ENCODE results near the gene ZC3H18.

ZC3H18 gene

GRCh38 chr16:88585269-88585668 lies 15.1 kb downstream of the ZC3H18 start:
- DNase-seq, result no peak

- no peak for DNase-seq
Observed at GRCh38 chr16:88585927-88586581, 15.9 kb downstream of the ZC3H18 start.

GRCh38 chr16:88588148-88588547 lies 17.9 kb downstream of the ZC3H18 start:
- no peak for DNase-seq

- DNase-seq, result no peak
Observed at GRCh38 chr16:88588754-88589153, 18.6 kb downstream of the ZC3H18 start.

GRCh38 chr16:88589441-88589840 lies 19.2 kb downstream of the ZC3H18 start:
- DNase-seq, result no peak

- DNase-seq, result peak; percentile 53
Observed at GRCh38 chr16:88591577-88592021, 21.4 kb downstream of the ZC3H18 start.

GRCh38 chr16:88593061-88593460 lies 22.9 kb downstream of the ZC3H18 start:
- DNase-seq, result no peak

GRCh38 chr16:88593489-88593888 lies 23.3 kb downstream of the ZC3H18 start:
- no peak for DNase-seq

- no peak for DNase-seq
Observed at GRCh38 chr16:88593910-88594309, 23.7 kb downstream of the ZC3H18 start.

- DNase-seq, result no peak
Observed at GRCh38 chr16:88595101-88595500, 24.9 kb downstream of the ZC3H18 start.

GRCh38 chr16:88595921-88596320 lies 25.7 kb downstream of the ZC3H18 start:
- no peak for DNase-seq

GRCh38 chr16:88596483-88596882 lies 26.3 kb downstream of the ZC3H18 start:
- no peak for DNase-seq

GRCh38 chr16:88597856-88598491 lies 27.8 kb downstream of the ZC3H18 start:
- DNase-seq, result no peak

GRCh38 chr16:88599092-88599733 lies 29.0 kb downstream of the ZC3H18 start:
- no peak for DNase-seq

GRCh38 chr16:88599825-88600538 lies 29.8 kb downstream of the ZC3H18 start:
- DNase-seq, result no peak

GRCh38 chr16:88600539-88600896 lies 30.3 kb downstream of the ZC3H18 start:
- DNase-seq, result no peak

GRCh38 chr16:88601313-88602036 lies 31.3 kb downstream of the ZC3H18 start:
- DNase-seq, result no peak

- no peak for DNase-seq
Observed at GRCh38 chr16:88602091-88602490, 31.9 kb downstream of the ZC3H18 start.

GRCh38 chr16:88605186-88606147 lies 35.3 kb downstream of the ZC3H18 start:
- no peak for DNase-seq

- no peak for DNase-seq
Observed at GRCh38 chr16:88606148-88606757, 36.0 kb downstream of the ZC3H18 start.

- no peak for DNase-seq
Observed at GRCh38 chr16:88608076-88608475, 37.9 kb downstream of the ZC3H18 start.

Measured in stimulated activated CD4-positive, alpha-beta T cell treated with anti-CD3 and anti-CD28 coated beads, Interleukin-4, amount 100 ng/mL, for 24 hours (primary cell).